ENCODE results near the gene SARDH. TPM values are rescaled to one million over a fixed set of nuclear protein-coding genes. Genes with fewer than 3 reads are reported as not detected.
"Not testable (repeated sequence)": the region's sequence is repeated elsewhere in the genome, so short reads cannot be mapped to it uniquely, and the experiment has no call there.

Gene SARDH
- total RNA-seq, 5 donors from 2014 or later (not counting 1 experiment from before 2014, with no cell fraction given): 8.8 to 34.4 (median 23.8) TPM

DNA sequence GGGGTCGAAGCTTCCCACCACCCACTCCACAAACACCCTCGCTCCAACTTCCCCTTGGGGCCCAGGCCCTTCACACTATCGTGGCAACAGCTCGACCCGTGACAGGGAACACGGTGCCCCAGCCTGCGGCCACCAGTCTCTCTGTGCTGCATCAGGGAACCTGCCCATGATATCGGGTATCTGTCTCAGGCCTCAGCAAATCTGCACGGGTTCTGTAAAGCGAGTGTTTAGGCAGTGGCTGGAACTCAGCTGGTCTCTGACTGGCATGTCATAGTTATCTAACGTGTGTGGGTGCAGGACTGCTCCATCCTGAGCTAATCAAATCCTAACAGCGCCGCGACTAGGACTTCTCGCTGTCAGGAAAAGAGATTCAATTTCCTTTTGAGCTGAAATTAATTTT is 59.1 kb downstream of the SARDH start:
- no peak for DNase-seq

DNA sequence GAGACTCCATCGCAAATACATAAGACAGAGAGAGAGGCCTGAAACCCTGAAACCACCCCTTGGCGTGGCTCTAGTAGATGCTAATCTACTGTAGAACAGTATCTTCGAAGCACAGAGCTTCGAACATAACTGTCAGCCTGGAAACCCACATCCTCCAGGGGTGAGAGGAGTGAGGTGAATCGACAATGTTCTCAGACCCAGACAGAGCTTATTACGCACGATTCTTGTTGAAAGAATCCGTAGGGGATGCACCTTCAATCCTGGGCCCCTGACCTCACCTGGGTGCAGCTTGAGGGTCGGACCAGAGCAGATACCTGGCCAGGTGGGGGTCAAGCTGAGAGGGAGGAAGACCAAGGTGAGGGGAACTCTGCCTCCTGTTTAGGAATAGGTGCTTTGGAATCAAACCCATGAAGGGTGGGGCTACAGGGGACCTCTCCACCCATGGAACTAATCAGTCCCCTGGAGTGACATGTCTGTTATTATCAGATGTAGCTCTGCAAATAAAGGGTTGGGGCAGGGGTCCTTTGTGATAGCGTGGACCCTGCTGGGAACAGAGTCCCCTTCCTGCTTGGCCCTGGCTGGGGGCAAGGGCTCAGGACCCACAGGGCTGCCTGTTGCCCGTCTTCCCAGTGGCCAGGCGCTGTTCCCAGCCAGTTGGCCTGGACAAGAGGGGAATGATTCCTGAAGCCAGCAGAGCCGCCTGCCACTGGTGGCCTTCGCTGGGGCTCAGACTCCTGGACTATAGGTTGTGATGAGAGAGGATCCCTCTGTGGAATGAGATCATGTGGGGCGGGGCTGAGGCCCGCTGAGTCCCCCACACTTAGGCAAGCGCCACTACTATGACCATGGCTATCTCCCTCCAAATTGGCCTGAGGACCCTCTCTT is 60.8 kb downstream of the SARDH start:
- no peaks in the 10 kb centered on the region for H3K9me3 Mint-ChIP-seq
- no peaks in the 10 kb centered on the region for H3K36me3 Mint-ChIP-seq
- ChIA-PET POLR2A (interaction anchor here (0.5 to 1.0 kb wide), 4 partner anchors 24 to 538 kb away, joined by 3 to 7 read pairs (median 6); no protein-coding TSS in a partner anchor), CTCF (interaction anchor here in 1 of 2 donors (0.9 to 1.8 kb wide), 3 partner anchors 20 to 47 kb away, joined by 3 to 8 read pairs (median 3); no protein-coding TSS in a partner anchor)
- Histone ChIP-seq H3K4me3 (ENCODE audit: control insufficient read depth in 1 of 2, extremely low read depth in 1 of 2, low read length in 1 of 2) (no peak overlapping the region), H3K36me3 (ENCODE audit: control insufficient read depth in 2 of 2, extremely low read depth in 1 of 2, insufficient read depth in 1 of 2, low read length in 1 of 2) (peaks cover 5 to 9% of the 10 kb centered on the region in 2 donors), H3K9me3 (no peaks in the 10 kb centered on the region), H3K27ac (ENCODE audit: low read length) (peak overlapping the region; percentile 84), H3K4me1 (ENCODE audit: control insufficient read depth in 1 of 2, extremely low read depth in 1 of 2, insufficient read depth in 2 of 2, low read length in 2 of 2) (peaks cover 34 to 90% of the 10 kb centered on the region in 2 experiments), H3K27me3 (replicated peaks in 1 of 2; ENCODE audit: control insufficient read depth in 2 of 2, extremely low read depth in 1 of 2, insufficient read depth in 2 of 2, low read length in 1 of 2) (no peaks in the 10 kb centered on the region)
- no peaks in the 10 kb centered on the region for H3K27me3 Mint-ChIP-seq
- DNase-seq: peak; percentile 32 to 91 (median 75)
- 42% methylated on average over 8 of the region's 17 CpGs for WGBS (ENCODE audit: insufficient coverage)
- H3K27ac Mint-ChIP-seq: peak overlapping the region; percentile 99 to 100
- H3K4me3 Mint-ChIP-seq: peak overlapping the region; percentile 34 to 63 (median 51)
- H3K4me1 Mint-ChIP-seq: peaks cover 48 to 55% (median 50%) of the 10 kb centered on the region in 3 donors
- peak; percentile 98 to 99 (median 99) for ATAC-seq (replicated peaks in 1 of 4)

More for the DNA sequence above, 59.1 kb downstream of the SARDH start:
- ChIA-PET CTCF (no interaction called here), POLR2A (no interaction called here)
- Histone ChIP-seq H3K36me3 (ENCODE audit: control insufficient read depth in 2 of 2, extremely low read depth in 1 of 2, insufficient read depth in 1 of 2, low read length in 1 of 2) (peaks cover 3 to 9% of the 10 kb centered on the region in 2 donors), H3K27ac (ENCODE audit: low read length) (no peak overlapping the region), H3K9me3 (no peaks in the 10 kb centered on the region), H3K4me3 (ENCODE audit: control insufficient read depth in 1 of 2, extremely low read depth in 1 of 2, low read length in 1 of 2) (no peak overlapping the region), H3K27me3 (replicated peaks in 1 of 2; ENCODE audit: control insufficient read depth in 2 of 2, extremely low read depth in 1 of 2, insufficient read depth in 2 of 2, low read length in 1 of 2) (no peaks in the 10 kb centered on the region), H3K4me1 (ENCODE audit: control insufficient read depth in 1 of 2, extremely low read depth in 1 of 2, insufficient read depth in 2 of 2, low read length in 2 of 2) (peaks cover 45 to 97% of the 10 kb centered on the region in 2 experiments)
- ATAC-seq (replicated peaks in 1 of 4): no peak
- Mint-ChIP-seq H3K36me3 (no peaks in the 10 kb centered on the region), H3K9me3 (no peaks in the 10 kb centered on the region), H3K27me3 (no peaks in the 10 kb centered on the region), H3K4me3 (peak overlapping the region in 1 of 3 donors; percentile 15), H3K27ac (peak overlapping the region; percentile 99 to 100), H3K4me1 (peaks cover 57 to 70% (median 64%) of the 10 kb centered on the region in 3 donors)
- 84% methylated on average over 14 of the region's 15 CpGs for WGBS (ENCODE audit: insufficient coverage)

DNA sequence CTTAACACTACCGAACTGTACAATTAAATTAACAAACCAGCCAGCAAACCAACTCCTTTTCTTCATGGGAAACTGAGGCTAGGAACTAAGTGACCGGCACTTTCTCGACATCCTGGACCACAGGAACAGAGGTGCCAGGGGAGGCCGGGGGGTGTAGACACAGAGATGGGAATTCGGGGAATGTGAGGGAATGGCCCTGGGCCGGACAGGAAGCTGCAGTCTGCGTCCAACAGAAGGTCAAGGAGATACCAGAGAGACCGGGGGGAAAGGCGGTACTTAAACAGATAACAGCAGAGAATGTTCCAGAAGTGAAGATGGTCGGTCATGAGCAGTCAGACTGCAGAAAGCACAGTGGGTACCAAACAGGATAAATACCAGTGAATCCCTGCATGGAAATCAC is 61.7 kb downstream of the SARDH start:
- no peak for DNase-seq
- peak overlapping the region; percentile 84 for H3K27ac ChIP-seq (ENCODE audit: low read length)
- no peak for ATAC-seq (replicated peaks in 1 of 4)

DNA sequence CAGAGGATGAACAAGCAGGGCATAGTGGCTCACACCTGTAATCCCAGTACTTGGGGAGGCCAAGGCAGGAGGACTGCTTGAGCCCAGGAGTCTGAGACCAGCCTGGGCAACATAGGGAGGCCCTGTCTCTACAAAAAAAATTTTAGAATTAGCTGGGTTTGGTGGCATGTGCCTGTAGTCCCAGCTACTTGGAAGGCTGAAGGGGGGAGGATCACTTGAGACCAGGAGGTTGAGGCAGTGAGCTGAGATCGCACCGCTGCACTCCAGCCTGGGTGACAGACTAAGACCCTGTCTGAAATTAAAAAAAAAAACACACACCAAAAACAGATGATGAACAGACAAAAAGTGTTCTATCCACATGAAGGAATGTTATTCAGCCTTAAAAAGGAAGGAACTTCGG is 62.4 kb downstream of the SARDH start:
- DNase-seq; H3K9me3 Mint-ChIP-seq; H3K27me3 ChIP-seq (replicated peaks in 1 of 2; ENCODE audit: control insufficient read depth in 2 of 2, extremely low read depth in 1 of 2, insufficient read depth in 2 of 2, low read length in 1 of 2); H3K4me3 ChIP-seq (ENCODE audit: control insufficient read depth in 1 of 2, extremely low read depth in 1 of 2, low read length in 1 of 2); POLR2A ChIA-PET; H3K27me3 Mint-ChIP-seq; H3K36me3 Mint-ChIP-seq; CTCF ChIA-PET; ATAC-seq (replicated peaks in 1 of 4); H3K9me3 ChIP-seq: not testable (repeated sequence)
- peaks cover 10 to 20% of the 10 kb centered on the region in 2 donors for H3K36me3 ChIP-seq (ENCODE audit: control insufficient read depth in 2 of 2, extremely low read depth in 1 of 2, insufficient read depth in 1 of 2, low read length in 1 of 2)
- Mint-ChIP-seq H3K4me3 (peak overlapping the region in 1 of 3 donors; percentile 51), H3K27ac (peak overlapping the region; percentile 99 to 100), H3K4me1 (peaks cover 39 to 48% (median 43%) of the 10 kb centered on the region in 3 donors)
- H3K27ac ChIP-seq (ENCODE audit: low read length): peak overlapping the region; percentile 84
- no CpG with 5 or more reads among the region's 3 CpGs for WGBS (ENCODE audit: insufficient coverage)
- H3K4me1 ChIP-seq (ENCODE audit: control insufficient read depth in 1 of 2, extremely low read depth in 1 of 2, insufficient read depth in 2 of 2, low read length in 2 of 2): peaks cover 22 to 79% of the 10 kb centered on the region in 2 experiments

More for the DNA sequence above, 61.7 kb downstream of the SARDH start:
- Mint-ChIP-seq H3K27me3 (no peaks in the 10 kb centered on the region), H3K4me3 (peak overlapping the region in 1 of 3 donors; percentile 51), H3K27ac (peak overlapping the region; percentile 99 to 100), H3K9me3 (no peaks in the 10 kb centered on the region), H3K4me1 (peaks cover 40 to 48% (median 44%) of the 10 kb centered on the region in 3 donors), H3K36me3 (no peaks in the 10 kb centered on the region)
- Histone ChIP-seq H3K27me3 (replicated peaks in 1 of 2; ENCODE audit: control insufficient read depth in 2 of 2, extremely low read depth in 1 of 2, insufficient read depth in 2 of 2, low read length in 1 of 2) (no peaks in the 10 kb centered on the region), H3K4me1 (ENCODE audit: control insufficient read depth in 1 of 2, extremely low read depth in 1 of 2, insufficient read depth in 2 of 2, low read length in 2 of 2) (peaks cover 25 to 81% of the 10 kb centered on the region in 2 experiments), H3K36me3 (ENCODE audit: control insufficient read depth in 2 of 2, extremely low read depth in 1 of 2, insufficient read depth in 1 of 2, low read length in 1 of 2) (peaks cover 7 to 15% of the 10 kb centered on the region in 2 donors), H3K9me3 (no peaks in the 10 kb centered on the region), H3K4me3 (ENCODE audit: control insufficient read depth in 1 of 2, extremely low read depth in 1 of 2, low read length in 1 of 2) (no peak overlapping the region)
- 94% methylated on average over 7 of the region's 10 CpGs for WGBS (ENCODE audit: insufficient coverage)
- POLR2A ChIA-PET: interaction anchor here (0.5 to 1.0 kb wide), 2 partner anchors 25 to 537 kb away, joined by 6 to 7 read pairs; no protein-coding TSS in a partner anchor
- CTCF ChIA-PET: interaction anchor here in 1 of 2 donors (0.9 to 1.8 kb wide), 3 partner anchors 21 to 48 kb away, joined by 3 to 8 read pairs (median 3); no protein-coding TSS in a partner anchor

DNA sequence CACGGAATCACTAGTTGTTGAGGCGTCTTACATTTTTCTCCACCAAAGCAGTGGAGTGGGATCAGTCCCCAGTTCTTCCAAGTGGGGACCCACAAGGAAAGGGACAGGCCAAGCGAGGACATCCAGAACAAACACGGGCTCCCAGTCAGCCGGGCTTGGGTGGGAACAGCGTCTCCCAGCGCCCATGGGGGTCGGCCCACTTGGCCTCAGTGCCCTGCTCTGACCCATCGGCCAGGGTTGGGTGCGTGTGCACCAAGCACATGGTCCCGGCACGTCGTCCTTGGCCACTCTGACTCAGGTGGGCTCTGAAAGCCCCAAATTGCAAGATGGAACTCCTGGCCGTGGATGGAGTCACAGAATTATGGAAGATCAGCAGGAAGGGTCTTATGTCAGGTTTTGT is 64.1 kb downstream of the SARDH start:
- WGBS (ENCODE audit: insufficient coverage): 95% methylated on average over 11 of the region's 14 CpGs
- Mint-ChIP-seq H3K27me3 (no peaks in the 10 kb centered on the region), H3K27ac (peak overlapping the region; percentile 59 to 73), H3K4me1 (peaks cover 37 to 43% (median 42%) of the 10 kb centered on the region in 3 donors), H3K9me3 (no peaks in the 10 kb centered on the region), H3K36me3 (no peaks in the 10 kb centered on the region), H3K4me3 (no peak overlapping the region)
- Histone ChIP-seq H3K27ac (ENCODE audit: low read length) (no peak overlapping the region), H3K27me3 (replicated peaks in 1 of 2; ENCODE audit: control insufficient read depth in 2 of 2, extremely low read depth in 1 of 2, insufficient read depth in 2 of 2, low read length in 1 of 2) (no peaks in the 10 kb centered on the region), H3K4me3 (ENCODE audit: control insufficient read depth in 1 of 2, extremely low read depth in 1 of 2, low read length in 1 of 2) (no peak overlapping the region), H3K4me1 (ENCODE audit: control insufficient read depth in 1 of 2, extremely low read depth in 1 of 2, insufficient read depth in 2 of 2, low read length in 2 of 2) (peaks cover 22 to 72% of the 10 kb centered on the region in 2 experiments), H3K9me3 (no peaks in the 10 kb centered on the region), H3K36me3 (ENCODE audit: control insufficient read depth in 2 of 2, extremely low read depth in 1 of 2, insufficient read depth in 1 of 2, low read length in 1 of 2) (peaks cover 18 to 26% of the 10 kb centered on the region in 2 donors)
- no peak for DNase-seq
- ChIA-PET POLR2A (no interaction called here), CTCF (no interaction called here)
- no peak for ATAC-seq (replicated peaks in 1 of 4)

DNA sequence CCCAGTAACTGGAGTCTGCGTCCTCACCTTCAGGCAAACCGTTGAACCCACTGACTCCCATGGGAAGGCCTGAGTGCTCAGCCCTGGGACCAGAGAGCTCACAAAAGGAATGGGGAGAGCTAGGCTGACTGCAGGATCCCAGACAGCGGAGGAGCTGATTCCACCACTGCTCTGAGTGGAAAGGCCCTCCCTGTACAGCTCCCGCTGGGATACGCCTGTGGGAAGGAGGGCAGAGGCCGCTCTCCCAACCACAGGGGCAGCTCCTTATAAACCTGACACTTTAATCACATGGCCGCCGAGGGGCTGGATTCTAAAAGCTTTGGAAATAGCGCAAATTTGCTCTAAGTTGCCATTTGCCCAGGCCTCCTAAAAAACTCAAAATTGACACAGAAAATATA is 64.9 kb downstream of the SARDH start:
- Mint-ChIP-seq H3K4me3 (no peak overlapping the region), H3K27ac (no peak overlapping the region), H3K27me3 (no peaks in the 10 kb centered on the region), H3K36me3 (no peaks in the 10 kb centered on the region), H3K4me1 (peaks cover 29 to 35% (median 33%) of the 10 kb centered on the region in 3 donors), H3K9me3 (no peaks in the 10 kb centered on the region)
- H3K36me3 ChIP-seq (ENCODE audit: control insufficient read depth in 2 of 2, extremely low read depth in 1 of 2, insufficient read depth in 1 of 2, low read length in 1 of 2): peaks cover 18 to 20% of the 10 kb centered on the region in 2 donors
- no peaks in the 10 kb centered on the region for H3K27me3 ChIP-seq (replicated peaks in 1 of 2; ENCODE audit: control insufficient read depth in 2 of 2, extremely low read depth in 1 of 2, insufficient read depth in 2 of 2, low read length in 1 of 2)
- CTCF ChIA-PET: no interaction called here
- WGBS (ENCODE audit: insufficient coverage): 94% methylated on average over 6 of the region's 9 CpGs
- H3K4me1 ChIP-seq (ENCODE audit: control insufficient read depth in 1 of 2, extremely low read depth in 1 of 2, insufficient read depth in 2 of 2, low read length in 2 of 2): peaks cover 18 to 64% of the 10 kb centered on the region in 2 experiments
- H3K4me3 ChIP-seq (ENCODE audit: control insufficient read depth in 1 of 2, extremely low read depth in 1 of 2, low read length in 1 of 2): no peak overlapping the region
- no peaks in the 10 kb centered on the region for H3K9me3 ChIP-seq
- ATAC-seq (replicated peaks in 1 of 4): no peak
- DNase-seq: no peak
- POLR2A ChIA-PET: interaction anchor here in 1 of 2 donors (0.6 kb wide), 1 partner anchor 104 kb away, joined by 3 read pairs; no protein-coding TSS in a partner anchor
- no peak overlapping the region for H3K27ac ChIP-seq (ENCODE audit: low read length)
